CD4-positive, alpha-beta T cell treated with Interleukin-15 for 4 hours (primary cell): Measurements from ENCODE around the gene PGAM5.

Experiments
- DNase-seq: peaks from one replicate; pipeline ENCODE4 v3.0.0-alpha.2; 2020; ENCODE audit warnings: low spot score

PGAM5 gene

DNA sequence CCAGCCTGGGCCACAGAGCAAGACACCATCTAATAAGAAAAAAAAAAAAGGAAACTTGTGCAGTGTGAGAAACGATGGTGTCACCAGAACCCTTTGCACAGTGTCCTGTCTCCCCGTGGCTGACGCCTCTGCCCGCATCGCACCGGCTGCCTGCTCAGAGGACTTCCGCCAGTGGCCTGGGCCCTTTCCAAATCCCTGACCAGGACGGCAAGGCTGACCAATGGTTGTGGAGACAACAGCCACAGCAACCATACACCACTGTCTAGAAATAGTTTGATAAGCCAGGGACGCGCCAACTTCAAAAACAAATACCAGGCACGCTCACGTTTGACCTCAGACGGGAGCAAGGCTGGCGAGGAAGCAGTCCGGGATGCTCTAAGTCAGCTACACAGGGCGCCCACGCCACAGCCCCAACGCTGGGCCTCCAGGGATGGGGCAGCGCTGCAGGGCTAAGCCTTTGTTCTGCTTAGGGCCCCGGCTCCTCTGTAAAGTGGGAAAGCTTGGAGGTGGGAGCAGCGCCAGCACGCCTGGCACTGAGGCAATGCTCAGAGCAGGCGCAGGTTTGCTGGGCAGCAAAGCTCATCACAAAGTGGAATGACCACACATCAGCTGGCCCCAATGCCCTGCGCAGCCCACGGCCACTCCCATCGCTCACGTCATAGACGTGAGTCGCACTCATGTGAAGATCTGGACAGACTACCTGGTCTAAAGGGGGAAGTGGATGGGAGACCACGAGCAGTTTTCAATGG lies 12.5 kb downstream of the PGAM5 start:
- no peak for DNase-seq

DNA sequence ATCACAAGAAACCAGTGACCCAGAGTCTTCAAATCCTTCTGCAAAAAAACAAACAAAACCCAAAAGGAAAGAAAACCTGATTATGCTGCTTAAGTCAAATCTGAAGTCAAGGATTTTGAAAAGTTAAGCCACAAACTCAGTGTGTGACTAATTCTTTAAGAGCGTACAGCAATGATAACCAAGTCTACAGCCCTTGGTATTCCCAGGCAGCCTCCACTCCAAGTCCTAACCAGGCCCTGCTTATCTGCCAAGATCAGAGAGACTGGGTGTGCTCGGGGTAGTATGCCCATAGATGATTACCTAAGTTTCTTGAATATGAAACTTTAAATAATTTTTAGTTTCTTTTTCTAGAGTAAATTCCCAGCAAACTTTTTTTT lies 13.1 kb downstream of the PGAM5 start:
- no peak for DNase-seq

DNA sequence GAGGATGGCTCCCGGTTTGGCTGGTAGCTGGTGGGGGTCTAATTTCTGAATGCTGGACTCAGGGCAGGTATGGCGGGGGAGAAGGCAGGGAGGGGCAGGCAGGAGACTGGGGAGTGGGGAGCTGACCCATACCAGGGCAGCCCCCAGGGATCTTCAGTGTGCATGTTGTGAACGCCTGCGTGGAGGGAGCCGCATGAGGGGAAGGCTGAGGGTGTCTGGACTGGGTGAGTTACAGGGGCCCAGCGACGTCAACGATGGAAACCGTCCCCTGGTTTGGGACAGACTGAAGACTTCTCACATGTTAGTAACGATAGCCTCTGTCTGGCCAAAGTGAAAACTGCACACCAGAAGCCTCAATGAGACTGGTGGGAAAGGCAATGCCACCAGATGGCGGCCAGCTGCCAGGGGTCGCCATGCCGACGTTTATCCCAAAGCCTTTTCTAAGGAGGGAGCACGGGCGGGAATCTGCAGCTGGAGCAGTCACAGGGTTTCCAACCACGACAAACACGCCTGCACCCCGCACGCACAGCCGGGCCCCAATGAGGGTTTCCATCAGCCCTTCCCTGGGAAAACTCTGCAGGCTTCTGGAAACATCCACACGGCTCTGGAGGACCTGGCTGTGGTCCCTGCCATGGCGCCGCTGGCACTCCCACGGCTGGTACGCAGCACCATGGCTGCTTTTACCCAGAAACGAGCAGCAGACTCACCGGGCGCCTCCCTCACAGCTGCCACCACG lies 14.0 kb downstream of the PGAM5 start:
- no peak for DNase-seq

DNA sequence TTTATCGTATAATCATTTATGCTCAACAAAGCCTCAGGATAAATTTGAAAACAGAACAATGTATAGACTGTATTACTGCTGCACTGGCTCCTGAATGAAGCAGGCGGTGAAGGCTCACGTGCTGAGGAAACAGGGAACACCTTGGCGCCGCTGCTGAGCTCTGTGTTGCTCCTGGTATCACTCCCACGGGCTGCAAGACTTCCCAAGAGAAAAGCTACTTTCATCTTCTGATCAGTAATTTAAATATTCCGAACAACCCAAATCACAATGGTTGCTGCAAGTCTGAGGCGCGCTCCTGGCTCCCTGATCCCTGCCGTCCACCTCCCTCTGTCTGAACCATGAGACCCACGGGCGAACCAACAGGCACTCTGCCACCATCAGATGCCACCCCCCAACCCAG lies 15.7 kb downstream of the PGAM5 start:
- no peak for DNase-seq

DNA sequence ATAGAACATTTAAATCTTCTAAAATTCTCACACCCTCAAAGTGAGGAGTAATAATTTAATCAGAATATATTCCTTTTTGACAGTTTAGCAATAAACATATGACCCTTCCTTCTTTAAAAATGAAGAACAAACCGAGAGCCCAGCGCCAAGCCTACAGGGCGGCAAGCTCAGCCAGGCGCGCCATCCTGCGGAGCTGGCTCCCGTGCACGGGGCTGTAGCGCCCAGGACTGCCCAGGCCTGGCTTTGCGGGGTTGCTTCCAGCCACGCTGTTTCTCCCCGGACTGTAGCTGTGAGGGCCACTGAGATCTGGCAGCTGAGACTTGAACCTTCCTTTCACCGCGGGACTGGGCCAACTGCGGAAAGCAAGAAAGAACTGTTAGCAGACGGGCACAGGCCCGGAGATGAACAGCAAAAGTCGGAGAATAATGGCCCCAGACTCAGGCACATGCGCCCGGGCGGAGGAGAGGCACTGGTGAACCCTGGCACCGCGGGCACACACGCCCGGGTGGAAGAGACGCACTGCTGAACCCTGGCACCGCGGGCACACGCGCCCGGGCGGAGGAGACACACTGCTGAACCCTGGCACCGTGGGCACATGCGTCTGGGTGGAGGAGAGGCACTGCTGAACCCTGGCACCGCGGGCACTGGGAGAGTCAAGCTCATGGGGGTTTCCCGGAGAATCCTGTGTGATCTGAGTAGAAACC lies 16.6 kb downstream of the PGAM5 start:
- DNase-seq: no peak

DNA sequence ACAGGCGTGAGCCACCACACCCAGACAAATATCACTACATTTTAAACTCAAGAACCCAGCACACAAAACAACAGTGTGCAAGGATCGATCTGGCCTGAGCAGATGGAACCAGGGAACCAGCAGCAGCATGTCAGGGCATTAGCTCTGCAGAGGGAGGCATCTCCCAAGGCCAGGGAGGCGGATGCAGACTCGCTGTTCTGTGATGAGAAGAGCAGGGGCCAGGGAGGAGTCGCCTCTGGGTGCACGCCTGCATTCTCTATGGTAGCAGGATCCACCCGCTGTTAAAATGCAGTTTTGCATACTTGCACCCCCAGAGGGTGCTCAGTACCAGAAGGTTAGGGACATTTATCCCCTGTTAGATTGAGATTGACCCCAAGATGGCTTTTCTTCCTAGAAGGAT lies 17.9 kb downstream of the PGAM5 start:
- DNase-seq: no peak

DNA sequence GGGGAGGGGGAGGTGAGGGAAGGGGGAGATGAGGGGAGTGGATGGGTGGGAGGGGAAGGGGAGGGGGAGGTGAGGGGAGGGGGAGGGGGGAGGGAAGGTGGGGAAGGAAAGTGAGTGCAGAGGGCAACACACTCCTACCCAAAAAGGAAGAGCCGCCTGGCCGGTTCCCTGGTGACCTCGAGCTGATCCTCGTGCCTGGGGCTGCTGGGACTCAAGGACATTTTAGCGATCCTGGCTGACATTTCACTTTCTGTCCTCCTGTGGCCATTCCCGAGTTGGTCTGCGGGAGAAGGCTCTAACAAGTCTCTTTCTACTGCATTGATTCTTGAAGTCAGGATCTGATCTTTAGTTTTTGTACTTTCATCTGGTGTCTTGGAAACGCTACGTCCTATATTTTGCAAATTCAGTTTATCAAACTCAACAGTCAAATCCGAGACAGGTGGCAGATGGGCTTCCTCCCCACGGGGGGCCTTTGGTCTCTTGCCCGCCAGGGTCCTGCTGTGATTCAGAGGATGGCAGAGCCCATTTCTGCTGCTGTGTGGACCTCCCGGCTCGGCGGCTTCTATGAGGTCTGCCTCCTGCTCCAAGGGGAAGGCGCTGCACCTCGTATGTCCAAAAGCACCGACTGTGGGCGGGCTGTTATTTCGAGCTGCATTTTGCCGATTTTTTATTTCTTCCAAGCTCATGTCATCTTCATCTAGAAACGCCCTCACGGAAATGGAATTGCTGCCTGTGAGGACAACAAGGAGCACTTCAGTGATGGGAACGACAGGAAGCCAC lies 19.1 kb downstream of the PGAM5 start:
- no peak for DNase-seq

DNA sequence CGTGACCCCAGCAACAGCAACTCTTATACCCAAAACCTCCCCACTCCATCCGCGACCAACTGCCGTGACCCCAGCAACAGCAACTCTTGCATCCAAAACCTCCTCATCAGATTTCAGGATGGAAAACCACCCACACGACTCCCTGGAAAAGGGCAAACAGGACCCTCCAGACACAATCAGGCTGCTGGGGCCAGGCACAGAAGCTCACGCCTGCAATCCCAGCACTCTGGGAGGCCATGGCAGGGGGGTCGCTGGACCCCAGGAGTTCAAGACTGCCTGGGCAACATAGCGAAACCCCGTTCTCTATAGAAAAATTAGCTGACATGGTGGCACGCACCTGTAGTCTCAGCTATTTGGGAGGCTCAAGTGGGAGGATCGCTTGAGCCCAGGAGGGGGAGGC lies 19.7 kb downstream of the PGAM5 start:
- DNase-seq: no peak

DNA sequence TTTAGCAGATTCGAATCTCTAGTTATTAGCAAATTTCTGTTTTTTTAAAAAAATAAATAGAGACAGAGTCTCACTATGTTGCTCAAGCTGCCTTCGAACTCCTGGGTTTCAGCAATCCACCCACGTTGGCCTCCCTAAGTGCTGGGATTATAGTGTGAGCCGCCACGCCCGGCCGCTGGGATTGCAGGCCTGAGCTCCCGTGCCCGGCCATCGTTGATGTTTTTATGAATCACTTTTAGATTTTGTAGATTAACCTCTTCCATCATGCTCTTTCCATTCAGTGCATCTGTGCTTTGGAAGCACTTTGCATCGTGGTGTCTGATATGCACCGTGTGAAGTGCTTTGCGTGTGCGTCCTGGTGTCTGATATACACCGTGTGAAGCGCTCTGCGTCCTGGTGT lies 20.9 kb downstream of the PGAM5 start:
- DNase-seq: no peak

DNA sequence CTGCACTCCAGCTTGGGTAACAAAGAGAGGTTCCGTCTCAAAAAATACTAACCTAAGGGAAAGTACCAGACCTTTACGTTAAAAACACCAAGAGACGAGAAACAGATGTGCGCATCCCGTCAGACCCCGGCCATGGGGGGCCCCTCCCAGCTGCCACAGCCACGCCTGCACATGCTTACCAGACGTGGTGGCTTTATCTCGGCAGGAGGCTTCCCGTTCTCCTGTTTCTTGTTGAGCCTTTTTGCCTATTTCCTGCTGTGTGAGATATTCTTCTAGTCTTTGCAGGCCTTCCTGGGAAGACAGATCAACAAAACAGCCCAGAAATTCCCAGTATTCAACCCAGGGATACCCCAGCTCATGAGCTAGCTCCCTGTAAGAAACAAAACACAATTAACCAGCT lies 23.6 kb downstream of the PGAM5 start:
- DNase-seq: no peak

DNA sequence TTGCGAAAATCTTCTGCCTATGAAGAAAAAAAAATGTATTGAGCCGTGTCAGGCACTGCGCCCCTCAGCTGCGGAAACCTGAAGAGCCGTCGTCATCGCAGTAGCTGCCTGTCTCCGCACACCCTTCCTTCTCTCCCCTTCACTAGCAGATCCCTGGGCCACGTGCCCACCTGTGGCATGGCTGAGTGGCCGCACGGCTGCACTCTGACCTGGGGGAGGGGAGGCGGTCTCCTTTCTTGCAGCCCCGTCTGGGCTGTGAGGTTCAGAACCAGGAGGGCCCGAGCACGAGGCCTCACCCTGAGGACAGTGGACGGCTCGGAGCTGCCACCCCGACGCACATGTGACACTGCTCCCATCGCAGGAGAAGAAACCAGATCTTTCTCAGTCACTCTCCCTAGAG lies 24.9 kb downstream of the PGAM5 start:
- DNase-seq: no peak

DNA sequence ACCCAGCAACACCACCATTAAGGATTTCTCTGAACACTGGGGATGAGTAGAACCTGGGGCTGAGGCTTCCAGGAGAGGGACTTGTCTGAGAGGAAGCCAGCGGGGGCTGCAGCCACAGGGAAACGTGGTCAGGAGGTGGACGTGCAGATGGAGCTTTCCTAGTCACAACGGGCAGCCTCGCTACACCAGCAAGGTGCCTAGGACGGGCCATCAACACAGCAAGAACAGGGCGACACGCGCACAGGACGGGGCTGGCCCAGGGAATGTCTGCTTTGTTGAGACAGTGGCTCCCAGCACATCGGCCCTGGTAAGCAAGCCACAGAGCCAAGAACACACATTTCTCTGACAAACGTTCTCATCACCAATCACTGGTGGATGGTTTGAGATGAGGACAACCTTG lies 25.7 kb downstream of the PGAM5 start:
- DNase-seq: no peak

DNA sequence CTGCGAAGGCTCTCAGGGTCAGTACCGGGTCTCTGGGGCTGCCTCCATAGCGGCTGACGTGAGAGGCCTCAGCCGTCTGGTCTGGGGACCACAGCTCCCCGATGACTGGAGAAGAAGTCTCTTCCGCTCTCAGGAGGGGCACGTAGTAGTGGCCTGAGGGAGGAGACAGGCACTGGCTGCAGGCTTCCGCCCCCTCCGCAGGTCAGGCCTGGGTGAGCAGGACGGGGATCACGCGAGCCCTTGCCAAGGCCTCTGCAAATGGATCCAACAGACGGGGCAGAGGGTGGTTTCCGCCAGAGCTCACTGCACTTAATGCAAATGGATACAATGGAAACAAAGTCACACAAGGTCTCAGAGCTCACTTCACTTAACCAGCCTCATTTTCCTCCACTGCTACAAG lies 26.3 kb downstream of the PGAM5 start:
- DNase-seq: no peak

DNA sequence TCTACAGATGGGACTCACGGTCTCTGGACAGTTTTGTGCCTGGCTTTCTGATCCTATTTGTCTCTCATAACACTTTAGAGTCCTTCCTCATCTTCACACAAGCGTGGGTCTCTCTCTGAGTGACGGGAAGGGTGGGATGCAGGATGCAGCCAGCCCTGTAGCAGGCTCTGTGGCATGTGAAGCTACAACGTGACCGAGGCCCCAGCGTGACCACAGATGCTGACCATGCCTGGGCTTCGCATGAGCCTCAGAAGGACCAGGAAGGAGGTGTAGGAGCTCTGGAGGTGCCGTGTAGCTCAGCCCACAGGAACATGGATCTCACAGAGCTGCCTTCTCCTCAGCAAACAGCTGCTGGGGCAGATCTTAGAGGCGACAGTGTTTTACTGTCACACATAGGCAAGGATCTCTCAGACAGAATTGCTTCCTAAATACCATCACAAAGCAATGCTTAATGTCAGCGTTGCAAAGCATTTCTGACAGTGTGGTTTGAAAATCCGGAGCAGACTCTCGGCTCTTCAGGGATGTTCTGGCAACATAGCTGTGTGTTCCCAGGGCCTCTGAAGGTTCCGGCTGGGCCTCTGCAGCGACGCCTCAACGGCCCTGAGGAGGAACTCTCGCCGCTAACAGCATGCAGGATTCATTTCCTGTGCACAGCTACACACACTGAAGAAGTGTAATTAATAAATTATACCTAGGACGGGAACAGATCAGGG lies 29.1 kb downstream of the PGAM5 start:
- DNase-seq: no peak

DNA sequence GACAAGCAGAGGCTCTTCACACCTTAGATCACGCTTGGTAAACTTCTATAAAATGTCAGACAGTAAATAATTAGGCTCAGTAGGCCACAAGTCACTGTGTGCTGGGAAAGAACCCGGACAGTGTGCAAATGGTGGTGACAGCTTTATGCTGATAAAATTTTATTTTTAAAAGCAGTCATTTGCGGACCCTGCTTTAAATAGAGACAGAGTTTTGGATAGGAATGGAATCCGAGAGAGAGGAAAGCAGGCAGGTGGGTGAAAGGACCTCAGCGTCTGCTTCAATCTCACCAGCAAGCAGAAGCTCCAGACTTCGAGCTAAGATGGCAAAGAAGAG lies 29.6 kb downstream of the PGAM5 start:
- no peak for DNase-seq

DNA sequence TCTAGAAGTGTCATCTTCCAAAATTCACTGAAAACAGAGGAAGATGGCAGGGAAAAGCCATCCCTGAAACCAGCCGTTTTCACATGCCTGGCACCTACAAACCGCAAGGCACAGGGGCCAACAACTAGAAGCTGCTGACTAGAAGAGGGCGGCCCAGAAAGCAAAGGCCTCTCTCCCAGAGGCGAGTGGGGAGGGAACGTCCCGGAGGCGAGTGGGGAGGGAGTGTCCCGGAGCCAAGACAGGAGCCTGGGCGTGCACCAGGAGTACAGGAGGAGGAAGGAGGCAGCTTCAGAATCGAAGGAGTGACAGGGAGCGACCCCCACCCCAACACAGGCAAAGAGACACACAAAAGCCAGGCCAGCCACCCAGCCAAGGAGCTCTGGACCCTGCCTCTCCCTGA lies 30.0 kb downstream of the PGAM5 start:
- DNase-seq: no peak

DNA sequence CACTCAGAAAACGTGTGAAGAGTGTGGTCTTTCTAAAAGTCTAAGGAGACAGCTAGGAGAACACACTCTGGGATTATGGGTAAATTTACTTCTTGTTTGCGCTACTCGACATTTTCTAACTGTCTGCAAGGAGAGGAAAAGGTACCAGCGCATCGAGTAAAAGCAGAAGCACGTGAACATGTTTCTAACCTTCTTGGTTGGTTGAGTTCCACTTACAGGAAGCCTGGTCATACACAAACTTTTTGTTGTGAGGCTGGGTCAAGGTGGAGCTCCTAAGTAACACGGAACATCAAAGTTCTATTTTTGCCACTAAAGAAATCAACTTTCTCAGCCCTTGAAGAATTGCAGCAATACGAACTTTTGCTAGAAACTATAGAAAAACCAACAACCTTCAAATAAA lies 31.0 kb downstream of the PGAM5 start:
- no peak for DNase-seq

DNA sequence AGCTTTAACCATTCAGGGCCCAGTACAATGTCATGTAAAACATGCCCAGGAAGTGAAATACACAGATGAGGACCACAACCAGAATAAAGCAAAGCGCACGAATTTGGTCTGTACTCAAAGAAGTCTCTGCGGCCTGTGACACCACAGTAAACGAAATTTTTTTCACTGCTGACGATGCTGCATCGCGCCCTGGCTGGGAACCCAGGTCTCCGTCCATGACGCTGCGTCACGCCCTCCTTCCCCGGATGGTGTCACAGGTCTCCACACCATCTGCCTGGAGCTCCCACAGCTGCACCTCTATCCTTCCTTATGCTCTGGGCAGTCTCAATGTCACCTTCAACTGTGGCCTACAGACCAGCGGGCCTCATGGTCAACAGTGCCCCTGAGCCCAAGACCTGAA lies 33.2 kb downstream of the PGAM5 start:
- DNase-seq: no peak

DNA sequence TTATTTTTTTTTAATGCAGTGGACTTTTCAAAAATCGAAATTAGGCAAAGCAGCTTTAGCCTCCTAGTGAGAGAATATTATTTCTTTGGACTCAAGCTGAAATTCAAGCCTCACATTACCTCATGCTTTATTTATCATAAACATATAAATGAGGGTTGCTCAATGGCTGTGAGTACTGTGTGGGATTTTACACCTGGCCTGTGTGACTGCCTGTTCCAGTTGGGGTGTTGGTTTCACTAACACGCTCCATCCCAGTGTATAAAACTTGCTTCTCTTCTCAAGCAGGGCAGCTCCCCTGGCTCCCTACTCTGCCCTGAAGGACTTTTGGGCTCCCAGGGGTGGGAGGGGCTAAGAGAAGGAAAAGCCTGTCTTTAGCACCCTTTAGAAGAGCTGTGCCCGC lies 36.0 kb downstream of the PGAM5 start:
- DNase-seq: no peak

DNA sequence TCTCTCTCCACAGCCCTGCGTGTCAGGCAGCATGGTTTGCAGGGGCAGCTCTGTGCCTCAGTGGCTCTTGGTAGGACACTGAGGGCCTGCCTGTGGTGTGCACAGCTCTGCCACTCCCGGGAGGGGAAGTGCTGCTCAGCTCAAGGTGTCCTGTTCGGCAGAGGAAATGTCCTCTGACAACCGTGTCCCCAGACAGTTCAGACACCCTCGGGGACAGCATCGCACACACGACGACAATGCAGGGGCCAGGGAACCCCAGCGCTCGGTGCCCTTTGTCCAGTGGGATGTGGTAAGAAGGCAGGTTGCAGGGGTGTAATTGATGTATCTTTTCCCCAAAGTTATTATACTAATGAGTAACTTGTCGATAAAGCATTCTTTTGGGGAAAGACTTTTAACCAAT lies 36.8 kb downstream of the PGAM5 start:
- no peak for DNase-seq

DNA sequence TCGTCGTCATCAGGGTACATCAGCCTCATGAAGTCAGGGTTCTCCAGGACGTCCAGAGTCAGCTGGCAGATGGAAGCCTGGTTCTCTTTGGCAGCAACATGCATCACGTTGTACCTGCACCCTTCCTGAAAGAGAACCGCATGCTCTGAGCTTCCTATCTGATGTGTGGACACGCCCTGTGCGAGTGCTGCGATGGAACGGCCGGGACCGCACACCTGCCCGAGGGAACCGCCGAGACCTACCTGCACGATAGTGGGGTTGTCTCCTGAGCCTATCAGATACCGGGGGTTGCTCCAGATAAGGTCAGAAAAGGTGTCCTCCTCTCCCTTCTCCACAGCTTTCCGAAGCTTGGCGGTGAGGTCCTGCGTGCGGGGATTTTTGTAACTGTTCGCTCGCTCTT lies 37.3 kb downstream of the PGAM5 start:
- DNase-seq: no peak

DNA sequence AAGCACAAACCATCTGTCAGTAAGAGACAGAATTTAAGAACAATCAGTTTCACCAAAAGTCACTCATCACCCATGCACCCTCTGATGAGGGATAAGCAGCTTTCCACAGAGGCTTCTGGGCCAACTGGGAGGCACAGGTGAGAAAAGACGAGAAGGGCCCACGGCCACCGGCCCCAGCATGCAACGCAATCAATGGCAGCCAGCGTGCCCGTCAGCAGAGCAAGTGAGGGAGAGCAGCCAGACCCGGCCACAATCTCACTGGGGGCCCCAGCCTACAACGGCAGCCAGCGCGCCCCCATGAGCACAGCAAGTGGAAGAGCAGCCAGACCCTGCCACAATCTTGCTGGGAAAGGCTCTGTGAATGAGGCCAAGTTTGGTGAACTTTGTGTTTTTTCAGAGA lies 37.7 kb downstream of the PGAM5 start:
- DNase-seq: no peak
